Measurements from ENCODE around the gene C14orf93.
"Not testable (repeated sequence)": the region's sequence is repeated elsewhere in the genome, so short reads cannot be mapped to it uniquely, and the experiment has no call there.

C14orf93 gene

DNA sequence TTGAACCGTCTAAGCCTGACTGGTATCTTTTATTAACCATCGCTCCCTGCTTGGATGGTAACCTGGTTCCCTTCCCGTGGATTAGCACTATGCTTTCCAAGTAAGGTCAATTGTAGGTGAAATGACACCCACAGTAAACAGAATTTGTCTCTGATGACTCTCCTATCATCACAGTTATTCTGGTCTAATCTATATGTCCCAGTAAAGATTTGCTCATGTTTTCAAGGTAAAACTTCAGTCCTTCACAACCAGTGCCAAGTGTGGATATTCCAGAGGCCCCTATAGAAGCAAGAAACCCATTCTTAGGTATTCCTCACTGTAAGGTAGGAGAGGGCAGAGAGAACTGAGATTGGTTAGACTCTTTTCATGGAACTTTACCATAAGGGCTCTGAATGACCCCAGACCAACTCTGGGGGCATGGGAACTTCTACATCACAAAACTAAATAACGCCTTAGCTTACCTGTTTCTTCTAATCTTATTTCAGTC is 43.1 kb downstream of the C14orf93 start:
- Histone ChIP-seq H3K27ac (ENCODE audit: low read length) (no peak overlapping the region), H3K27me3 (ENCODE audit: control insufficient read depth, insufficient read depth, low read length) (no peaks in the 10 kb centered on the region), H3K4me3 (ENCODE audit: low read length) (no peak overlapping the region), H3K36me3 (ENCODE audit: control insufficient read depth, insufficient read depth, low read length) (peaks cover 2% of the 10 kb centered on the region; the same call in 1 of the 2 replicates), H3K9me3 (ENCODE audit: control insufficient read depth, insufficient read depth, low read length) (no peaks in the 10 kb centered on the region), H3K4me1 (ENCODE audit: control insufficient read depth, insufficient read depth, low read length) (no peaks in the 10 kb centered on the region)
- no peak for DNase-seq (ENCODE audit: low read depth, low spot score)
- WGBS (ENCODE audit: insufficient coverage, insufficient read length), result no CpG with 5 or more reads among the region's 4 CpGs

- not testable (repeated sequence) for DNase-seq (ENCODE audit: low read depth, low spot score); H3K36me3 ChIP-seq (ENCODE audit: control insufficient read depth, insufficient read depth, low read length); H3K9me3 ChIP-seq (ENCODE audit: control insufficient read depth, insufficient read depth, low read length); H3K27me3 ChIP-seq (ENCODE audit: control insufficient read depth, insufficient read depth, low read length); H3K4me1 ChIP-seq (ENCODE audit: control insufficient read depth, insufficient read depth, low read length); H3K4me3 ChIP-seq (ENCODE audit: low read length); H3K27ac ChIP-seq (ENCODE audit: low read length)
- WGBS (ENCODE audit: insufficient coverage, insufficient read length), result 100% methylated on average over 1 of the region's 15 CpGs
Observed at GRCh38 chr14:22965916-22966782, 43.8 kb downstream of the C14orf93 start.

- Histone ChIP-seq H3K4me3 (ENCODE audit: low read length) (no peak overlapping the region), H3K9me3 (ENCODE audit: control insufficient read depth, insufficient read depth, low read length) (no peaks in the 10 kb centered on the region), H3K4me1 (ENCODE audit: control insufficient read depth, insufficient read depth, low read length) (no peaks in the 10 kb centered on the region), H3K27ac (ENCODE audit: low read length) (no peak overlapping the region), H3K36me3 (ENCODE audit: control insufficient read depth, insufficient read depth, low read length) (no peaks in the 10 kb centered on the region), H3K27me3 (ENCODE audit: control insufficient read depth, insufficient read depth, low read length) (no peaks in the 10 kb centered on the region)
- WGBS (ENCODE audit: insufficient coverage, insufficient read length), result no CpG with 5 or more reads among the region's 6 CpGs
- no peak for DNase-seq (ENCODE audit: low read depth, low spot score)
Observed at GRCh38 chr14:22962061-22962676, 47.8 kb downstream of the C14orf93 start.

GRCh38 chr14:22955702-22956569 is 54.0 kb downstream of the C14orf93 start:
- H3K4me3 ChIP-seq (ENCODE audit: low read length), result peak overlapping the region; percentile 67; the same call in 1 of the 2 replicates
- no peak overlapping the region for H3K27ac ChIP-seq (ENCODE audit: low read length)
- DNase-seq (ENCODE audit: low read depth, low spot score), result no peak
- H3K27me3 ChIP-seq (ENCODE audit: control insufficient read depth, insufficient read depth, low read length), result no peaks in the 10 kb centered on the region
- WGBS (ENCODE audit: insufficient coverage, insufficient read length), result no CpG with 5 or more reads among the region's 19 CpGs
- no peaks in the 10 kb centered on the region; the same call in 1 of the 2 replicates for H3K36me3 ChIP-seq (ENCODE audit: control insufficient read depth, insufficient read depth, low read length)
- H3K9me3 ChIP-seq (ENCODE audit: control insufficient read depth, insufficient read depth, low read length), result no peaks in the 10 kb centered on the region
- no peaks in the 10 kb centered on the region for H3K4me1 ChIP-seq (ENCODE audit: control insufficient read depth, insufficient read depth, low read length)

- H3K36me3 ChIP-seq (ENCODE audit: control insufficient read depth, insufficient read depth, low read length), result peaks cover 5% of the 10 kb centered on the region; the same call in 1 of the 2 replicates
- H3K4me1 ChIP-seq (ENCODE audit: control insufficient read depth, insufficient read depth, low read length), result no peaks in the 10 kb centered on the region
- H3K27me3 ChIP-seq (ENCODE audit: control insufficient read depth, insufficient read depth, low read length), result no peaks in the 10 kb centered on the region
- H3K27ac ChIP-seq (ENCODE audit: low read length), result no peak overlapping the region
- DNase-seq (ENCODE audit: low read depth, low spot score), result no peak
- H3K9me3 ChIP-seq (ENCODE audit: control insufficient read depth, insufficient read depth, low read length), result no peaks in the 10 kb centered on the region
- no peak overlapping the region for H3K4me3 ChIP-seq (ENCODE audit: low read length)
- no CpG with 5 or more reads among the region's 1 CpG for WGBS (ENCODE audit: insufficient coverage, insufficient read length)
Observed at GRCh38 chr14:22952418-22952817, 57.5 kb downstream of the C14orf93 start.

GRCh38 chr14:22951795-22952194 is 58.1 kb downstream of the C14orf93 start:
- not testable (repeated sequence) for H3K4me1 ChIP-seq (ENCODE audit: control insufficient read depth, insufficient read depth, low read length); H3K27me3 ChIP-seq (ENCODE audit: control insufficient read depth, insufficient read depth, low read length); H3K36me3 ChIP-seq (ENCODE audit: control insufficient read depth, insufficient read depth, low read length); H3K4me3 ChIP-seq (ENCODE audit: low read length); DNase-seq (ENCODE audit: low read depth, low spot score); H3K27ac ChIP-seq (ENCODE audit: low read length); H3K9me3 ChIP-seq (ENCODE audit: control insufficient read depth, insufficient read depth, low read length)
- no CpG with 5 or more reads among the region's 8 CpGs for WGBS (ENCODE audit: insufficient coverage, insufficient read length)

GRCh38 chr14:22945642-22946041 is 64.3 kb downstream of the C14orf93 start:
- peaks cover 10% of the 10 kb centered on the region; the same call in 1 of the 2 replicates for H3K36me3 ChIP-seq (ENCODE audit: control insufficient read depth, insufficient read depth, low read length)
- no peaks in the 10 kb centered on the region for H3K9me3 ChIP-seq (ENCODE audit: control insufficient read depth, insufficient read depth, low read length)
- no peaks in the 10 kb centered on the region; the same call in 1 of the 2 replicates for H3K27me3 ChIP-seq (ENCODE audit: control insufficient read depth, insufficient read depth, low read length)
- no peaks in the 10 kb centered on the region for H3K4me1 ChIP-seq (ENCODE audit: control insufficient read depth, insufficient read depth, low read length)
- H3K4me3 ChIP-seq (ENCODE audit: low read length), result no peak overlapping the region
- H3K27ac ChIP-seq (ENCODE audit: low read length), result no peak overlapping the region
- WGBS (ENCODE audit: insufficient coverage, insufficient read length), result no CpG with 5 or more reads among the region's 3 CpGs
- no peak for DNase-seq (ENCODE audit: low read depth, low spot score)

GRCh38 chr14:22939684-22940083 is 70.3 kb downstream of the C14orf93 start:
- Histone ChIP-seq H3K4me1 (ENCODE audit: control insufficient read depth, insufficient read depth, low read length) (no peaks in the 10 kb centered on the region), H3K27me3 (ENCODE audit: control insufficient read depth, insufficient read depth, low read length) (no peaks in the 10 kb centered on the region), H3K4me3 (ENCODE audit: low read length) (no peak overlapping the region), H3K9me3 (ENCODE audit: control insufficient read depth, insufficient read depth, low read length) (no peaks in the 10 kb centered on the region), H3K27ac (ENCODE audit: low read length) (no peak overlapping the region), H3K36me3 (ENCODE audit: control insufficient read depth, insufficient read depth, low read length) (no peaks in the 10 kb centered on the region)
- no CpG with 5 or more reads among the region's 4 CpGs for WGBS (ENCODE audit: insufficient coverage, insufficient read length)
- no peak for DNase-seq (ENCODE audit: low read depth, low spot score)
